ENCODE results near the gene TMC2.

The TMC2 gene

DNA sequence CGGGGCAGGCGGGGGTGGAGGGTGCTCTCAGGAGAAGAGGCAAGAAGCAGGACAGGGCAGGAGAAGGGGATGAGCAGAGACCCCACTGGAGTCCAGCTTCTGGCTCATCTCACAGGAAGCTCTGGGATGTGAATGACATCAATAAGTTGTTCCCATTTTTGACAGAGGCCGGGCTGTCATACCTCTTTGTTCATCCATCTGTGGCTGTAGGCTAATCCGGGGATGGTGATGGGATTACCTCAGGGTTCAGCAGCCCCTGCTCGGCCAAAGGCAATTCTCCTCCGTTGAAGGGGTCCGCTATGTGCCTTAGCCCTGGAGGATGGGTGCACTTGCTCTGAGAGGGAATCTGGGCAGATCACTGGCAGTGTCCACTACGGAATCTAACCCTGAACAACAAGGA, 3.3 kb upstream of the TMC2 start:
- H3K4me3 ChIP-seq (ENCODE audit: low read length), result no peak overlapping the region
- DNase-seq (ENCODE audit: low read depth), result no peak
- TF ChIP-seq, protein P1, sequence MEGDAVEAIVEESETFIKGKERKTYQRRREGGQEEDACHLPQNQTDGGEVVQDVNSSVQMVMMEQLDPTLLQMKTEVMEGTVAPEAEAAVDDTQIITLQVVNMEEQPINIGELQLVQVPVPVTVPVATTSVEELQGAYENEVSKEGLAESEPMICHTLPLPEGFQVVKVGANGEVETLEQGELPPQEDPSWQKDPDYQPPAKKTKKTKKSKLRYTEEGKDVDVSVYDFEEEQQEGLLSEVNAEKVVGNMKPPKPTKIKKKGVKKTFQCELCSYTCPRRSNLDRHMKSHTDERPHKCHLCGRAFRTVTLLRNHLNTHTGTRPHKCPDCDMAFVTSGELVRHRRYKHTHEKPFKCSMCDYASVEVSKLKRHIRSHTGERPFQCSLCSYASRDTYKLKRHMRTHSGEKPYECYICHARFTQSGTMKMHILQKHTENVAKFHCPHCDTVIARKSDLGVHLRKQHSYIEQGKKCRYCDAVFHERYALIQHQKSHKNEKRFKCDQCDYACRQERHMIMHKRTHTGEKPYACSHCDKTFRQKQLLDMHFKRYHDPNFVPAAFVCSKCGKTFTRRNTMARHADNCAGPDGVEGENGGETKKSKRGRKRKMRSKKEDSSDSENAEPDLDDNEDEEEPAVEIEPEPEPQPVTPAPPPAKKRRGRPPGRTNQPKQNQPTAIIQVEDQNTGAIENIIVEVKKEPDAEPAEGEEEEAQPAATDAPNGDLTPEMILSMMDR (IDR thresholded peaks at IDR 0.05; ENCODE audit: insufficient read depth, low read depth, low read length, missing control alignments), result no peak

DNA sequence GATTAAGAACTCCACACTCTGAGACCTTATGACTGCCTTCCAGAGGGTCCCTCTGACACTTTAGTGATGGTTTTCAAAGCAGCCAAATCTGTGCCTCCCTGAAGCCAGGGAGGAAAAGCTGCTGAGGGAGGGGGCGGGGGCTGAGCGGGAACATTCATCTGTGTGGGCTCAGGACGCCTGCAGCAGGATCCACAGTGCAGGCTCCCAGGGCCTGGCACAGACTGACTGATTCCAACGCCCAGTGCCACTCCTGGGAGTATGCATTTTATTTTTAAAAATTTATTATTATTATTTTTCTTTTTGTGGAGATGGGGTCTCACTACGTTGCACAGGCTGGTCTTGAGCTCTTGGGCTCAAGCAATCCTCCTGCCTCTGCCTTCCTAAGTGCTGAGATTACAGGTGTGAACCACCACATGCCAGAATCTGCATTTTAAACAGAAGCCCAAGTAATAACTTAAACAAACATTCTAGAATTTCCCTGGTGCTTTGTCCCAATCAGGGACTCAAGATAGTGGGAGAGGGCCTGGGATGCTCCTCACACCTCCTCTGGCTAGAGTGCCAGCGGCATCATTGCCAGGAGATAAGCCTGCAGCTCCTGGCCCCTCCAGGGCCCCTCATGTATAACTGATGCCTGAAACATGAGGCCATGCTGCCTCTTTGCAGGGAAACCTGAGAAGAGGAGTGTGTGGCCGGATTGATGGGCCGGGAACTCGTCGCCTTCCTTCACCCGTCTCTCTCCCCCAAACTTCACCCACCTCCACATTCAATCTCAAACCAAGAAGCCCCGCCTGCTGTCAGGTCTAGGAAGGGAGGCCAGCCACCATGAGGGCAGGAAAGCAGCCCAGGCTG, 438 bp upstream of the TMC2 start:
- H3K4me3 ChIP-seq (ENCODE audit: low read length), result no peak overlapping the region
- TF ChIP-seq, protein P1 (IDR thresholded peaks at IDR 0.05; ENCODE audit: insufficient read depth, low read depth, low read length, missing control alignments), result no peak
- DNase-seq (ENCODE audit: low read depth), result no peak

DNA sequence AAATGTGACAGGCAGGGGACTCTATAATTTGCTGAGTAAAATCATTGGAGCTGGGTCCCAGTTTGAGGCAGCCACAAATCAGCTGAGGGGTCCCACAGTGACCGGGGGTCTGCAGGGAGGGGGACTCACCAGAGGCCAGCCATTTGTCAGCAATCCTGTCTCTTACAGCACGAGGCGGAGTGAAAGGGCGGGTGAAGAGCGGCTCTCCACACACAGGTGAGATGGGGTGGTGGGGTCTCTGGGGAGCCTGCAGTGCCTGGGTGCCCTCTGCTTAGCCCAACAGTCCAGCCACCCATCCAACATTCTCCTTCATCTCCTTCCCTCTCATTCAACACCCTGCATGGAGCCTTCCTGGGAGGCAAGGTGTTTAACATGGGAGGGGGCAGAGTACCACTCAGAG, 728 bp downstream of the TMC2 start:
- no peak for DNase-seq (ENCODE audit: low read depth)
- TF ChIP-seq, protein P1 (IDR thresholded peaks at IDR 0.05; ENCODE audit: insufficient read depth, low read depth, low read length, missing control alignments), result no peak

DNA sequence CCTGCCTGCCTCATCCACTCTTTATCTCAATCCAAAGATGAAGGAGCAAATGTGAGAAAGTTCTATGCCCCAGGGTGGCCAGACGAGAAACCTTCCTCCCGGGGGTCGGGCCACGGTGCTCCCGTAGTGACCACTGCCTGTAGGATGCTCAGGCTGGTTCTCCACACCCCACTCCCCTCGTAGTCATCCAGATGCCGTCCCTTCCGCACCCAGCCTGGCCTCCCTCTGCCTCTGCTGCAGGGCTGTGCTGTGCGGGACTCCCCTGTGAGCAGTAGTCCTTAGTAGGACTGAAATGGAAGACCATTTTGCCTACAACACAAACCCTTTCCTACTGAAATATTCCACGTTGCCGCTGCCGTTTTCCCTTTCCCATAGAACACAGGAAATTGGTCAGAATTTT, 2.0 kb downstream of the TMC2 start:
- DNase-seq (ENCODE audit: low read depth), result no peak
- TF ChIP-seq, protein P1 (IDR thresholded peaks at IDR 0.05; ENCODE audit: insufficient read depth, low read depth, low read length, missing control alignments), result no peak
- no peak overlapping the region for H3K4me3 ChIP-seq (ENCODE audit: low read length)

More for the DNA sequence above, 728 bp downstream of the TMC2 start:
- H3K4me3 ChIP-seq (ENCODE audit: low read length), result no peak overlapping the region

DNA sequence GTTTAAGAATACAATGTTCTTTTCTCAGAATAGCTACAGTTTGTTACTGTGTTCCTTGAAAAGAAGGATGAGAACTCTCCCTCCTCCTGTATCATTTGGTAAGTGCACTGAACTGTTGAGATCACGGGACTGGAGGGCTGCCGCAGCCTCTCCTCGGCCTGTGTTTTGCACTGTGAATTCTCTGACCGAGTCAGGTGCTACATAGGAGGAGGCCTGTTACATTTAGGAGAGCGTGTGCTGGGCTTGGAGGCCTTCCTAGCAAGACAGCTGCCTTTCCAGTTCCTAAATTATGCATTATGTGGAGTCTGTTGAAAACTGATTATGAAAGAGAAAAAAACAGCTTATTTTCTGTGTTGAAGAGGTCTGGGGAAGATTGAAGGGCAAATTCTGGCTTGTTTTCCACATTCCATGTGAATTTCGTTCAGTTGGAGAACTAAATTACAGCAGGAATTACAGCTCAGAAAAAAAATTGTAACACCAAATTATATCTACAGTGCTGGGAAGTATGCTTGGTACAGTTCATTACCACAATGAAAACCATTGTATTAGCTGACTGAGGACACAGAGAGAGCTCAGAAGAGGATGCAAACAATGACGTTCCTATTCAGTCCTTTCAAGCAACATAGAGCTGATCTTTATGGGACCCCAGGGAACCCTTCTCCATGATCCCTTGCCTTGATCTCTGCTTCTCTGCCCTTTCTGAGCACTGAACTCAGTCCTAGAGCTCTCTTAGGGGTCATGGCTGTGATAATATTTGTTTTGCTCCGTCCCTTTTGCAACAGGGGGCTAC, 2.8 kb downstream of the TMC2 start:
- TF ChIP-seq, protein P1 (IDR thresholded peaks at IDR 0.05; ENCODE audit: insufficient read depth, low read depth, low read length, missing control alignments), result no peak
- no peak overlapping the region for H3K4me3 ChIP-seq (ENCODE audit: low read length)
- no peak for DNase-seq (ENCODE audit: low read depth)

DNA sequence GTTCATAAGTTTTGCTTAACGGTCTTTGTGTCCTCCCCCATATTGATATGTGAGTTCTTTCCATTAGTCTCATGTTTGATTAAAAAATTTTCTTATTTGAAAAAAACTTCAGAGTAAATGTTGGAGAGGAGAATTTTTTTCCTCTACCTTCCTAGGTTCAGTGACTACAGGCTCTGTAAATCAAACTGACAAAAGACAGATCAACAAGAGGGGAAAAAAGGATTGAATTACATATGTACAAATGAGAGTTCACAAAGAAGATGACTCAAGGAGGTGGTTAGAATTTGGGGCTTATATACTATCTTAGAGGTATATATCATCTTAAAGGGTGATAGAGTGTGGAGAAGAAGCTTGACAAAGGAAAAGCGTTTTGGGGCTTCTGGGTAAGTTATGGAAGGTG, 5.6 kb downstream of the TMC2 start:
- TF ChIP-seq, protein P1 (IDR thresholded peaks at IDR 0.05; ENCODE audit: insufficient read depth, low read depth, low read length, missing control alignments), result no peak
- H3K4me3 ChIP-seq (ENCODE audit: low read length), result no peak overlapping the region
- DNase-seq (ENCODE audit: low read depth), result no peak

Measured in epithelial cell of esophagus (primary cell).